ENCODE results near the gene TLR8.

- TF ChIP-seq TAF1 (IDR thresholded peaks at IDR 0.05; ENCODE audit: borderline replicate concordance, insufficient read depth, low read length) (no peak), POLR2AphosphoS5 (IDR thresholded peaks at IDR 0.05; ENCODE audit: low read depth, low read length) (no peak)
Measured at GRCh38 chrX:12954981-12955380, 48.6 kb downstream of the TLR8 start.
